HG02938 (cell line): ENCODE data around the gene RFC5.
"Not testable (repeated sequence)": the region's sequence is repeated elsewhere in the genome, so short reads cannot be mapped to it uniquely, and the experiment has no call there.

Experiments used
- ATAC-seq: cut with Tn5 transposase; IDR thresholded peaks from one replicate; pipeline ENCODE4 v1.9.1; 2021; ENCODE audit warnings: mild to moderate bottlenecking, moderate library complexity; ENCODE audit not compliant: unreplicated experiment

Gene RFC5

GRCh38 chr12:118016424-118017264, at the start of gene RFC5:
TSS of gene RFC5 (plus strand) at chr12:118016703. CDS start at chr12:118016828, 125 bp downstream.
- ATAC-seq, result peak; percentile 97

- ATAC-seq, result no peak
Measured at GRCh38 chr12:117967043-117967442, 49.5 kb upstream of the RFC5 start.

GRCh38 chr12:117967512-117967911, 49.0 kb upstream of the RFC5 start:
- no peak for ATAC-seq

GRCh38 chr12:117968151-117968789, 48.2 kb upstream of the RFC5 start:
- ATAC-seq, result no peak

DNA sequence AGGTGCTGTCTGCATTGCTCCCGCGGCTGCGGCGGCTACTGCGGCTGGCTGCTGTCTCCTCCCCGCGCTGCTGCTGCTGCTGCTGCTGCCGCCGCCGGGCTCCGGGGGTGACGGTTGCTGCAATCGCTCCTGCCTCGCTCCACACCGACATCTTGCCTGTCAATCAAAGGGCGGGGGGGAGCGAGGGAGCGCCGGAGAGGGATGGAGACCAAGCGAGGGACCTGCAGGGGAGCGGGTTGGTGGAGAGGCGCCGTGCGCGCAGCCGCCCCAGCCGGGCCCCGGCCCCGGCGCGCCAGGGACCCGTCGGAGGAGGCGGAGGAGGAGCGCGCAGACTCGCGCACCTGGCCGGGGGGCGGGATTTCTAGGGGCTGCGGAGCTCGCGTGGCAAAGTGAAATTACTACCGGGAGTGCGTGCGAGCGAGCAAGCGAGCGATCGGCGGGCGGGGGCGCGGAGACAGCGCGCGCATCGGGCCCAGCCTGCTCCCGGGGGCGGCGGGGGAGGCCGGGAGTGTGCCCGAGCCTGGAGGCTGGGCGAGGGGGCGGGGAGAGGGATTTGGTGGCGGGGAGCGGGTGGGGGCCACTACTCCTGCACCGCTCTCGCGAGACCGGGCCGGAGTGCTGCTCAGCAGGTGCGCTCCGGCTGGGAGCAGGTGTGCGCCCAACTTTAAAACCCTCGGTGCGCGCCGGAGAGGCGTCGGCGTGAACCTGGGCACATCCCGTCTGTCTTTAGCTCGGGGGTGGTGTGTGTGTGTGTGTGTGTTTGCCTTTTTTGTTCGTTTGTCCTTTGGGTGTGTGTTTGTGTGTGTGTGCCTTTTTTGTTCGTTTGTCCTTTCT, 47.5 kb upstream of the RFC5 start, which contains the start of gene KSR2:
Gene KSR2 (minus strand): TSS at position 165 of the 834 bp plus-strand sequence. CDS start 735 bp downstream, outside the sequence.
- ATAC-seq, result peak; percentile 66

DNA sequence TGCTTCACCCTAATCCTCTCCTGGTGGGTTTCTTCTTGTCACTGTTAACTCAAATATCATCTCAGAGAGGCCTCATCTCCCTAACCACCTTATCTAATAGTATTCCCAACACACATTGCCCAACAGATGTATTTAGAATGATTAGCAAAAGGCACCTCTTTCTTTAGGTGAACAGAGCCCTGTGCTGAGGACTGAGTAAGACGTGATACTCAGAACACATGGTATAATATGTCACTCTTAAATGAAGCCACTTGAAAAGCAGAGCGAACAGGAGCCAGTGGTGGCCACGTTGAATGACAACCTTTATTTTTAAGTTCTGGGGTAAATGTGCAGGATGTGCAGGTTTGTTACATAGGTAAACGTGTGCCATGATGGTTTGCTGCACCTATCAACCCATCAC, 46.2 kb upstream of the RFC5 start:
- no peak for ATAC-seq

DNA sequence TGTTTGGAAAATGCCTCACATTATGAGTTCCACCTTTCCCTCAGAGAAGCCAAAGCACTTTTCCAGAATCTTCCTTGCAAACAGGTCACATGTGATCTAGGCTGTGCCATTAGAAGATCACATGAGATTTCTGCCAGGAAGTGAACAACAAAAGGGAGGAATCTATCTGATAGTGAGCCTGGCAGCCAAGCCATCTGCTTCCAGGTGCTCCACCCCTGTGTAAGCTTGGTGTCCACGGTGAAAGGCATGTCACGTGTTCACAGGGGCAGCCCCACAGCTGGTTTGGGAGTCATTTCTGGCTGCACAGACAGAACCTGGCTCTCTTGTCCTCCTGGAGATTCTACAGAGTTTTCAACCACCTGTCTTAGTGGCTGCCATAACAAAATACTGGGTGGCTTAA, 44.2 kb upstream of the RFC5 start:
- no peak for ATAC-seq

- ATAC-seq, result no peak
Measured at GRCh38 chr12:117975006-117975405, 41.5 kb upstream of the RFC5 start.

GRCh38 chr12:117977373-117977772, 39.1 kb upstream of the RFC5 start:
- ATAC-seq, result no peak

DNA sequence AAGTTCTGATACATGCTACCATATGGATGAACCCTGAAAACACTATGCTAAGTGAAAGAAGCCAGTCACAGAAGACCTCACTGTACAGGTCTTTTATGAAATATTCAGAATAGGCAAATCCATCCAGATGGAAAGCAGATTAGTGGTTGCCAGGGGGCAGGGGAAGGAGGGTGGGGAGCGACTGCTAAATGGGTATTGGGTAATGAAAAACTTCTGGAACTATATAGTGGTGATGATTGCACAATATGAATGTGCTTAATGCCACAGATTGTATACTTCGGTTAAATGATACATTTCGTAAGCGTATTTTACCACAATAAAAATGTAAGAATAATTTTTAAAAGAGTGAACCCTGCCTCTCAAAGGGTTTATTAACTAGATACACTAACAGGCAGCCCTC, 35.9 kb upstream of the RFC5 start:
- no peak for ATAC-seq

GRCh38 chr12:117981267-117981666, 35.2 kb upstream of the RFC5 start:
- ATAC-seq, result no peak

DNA sequence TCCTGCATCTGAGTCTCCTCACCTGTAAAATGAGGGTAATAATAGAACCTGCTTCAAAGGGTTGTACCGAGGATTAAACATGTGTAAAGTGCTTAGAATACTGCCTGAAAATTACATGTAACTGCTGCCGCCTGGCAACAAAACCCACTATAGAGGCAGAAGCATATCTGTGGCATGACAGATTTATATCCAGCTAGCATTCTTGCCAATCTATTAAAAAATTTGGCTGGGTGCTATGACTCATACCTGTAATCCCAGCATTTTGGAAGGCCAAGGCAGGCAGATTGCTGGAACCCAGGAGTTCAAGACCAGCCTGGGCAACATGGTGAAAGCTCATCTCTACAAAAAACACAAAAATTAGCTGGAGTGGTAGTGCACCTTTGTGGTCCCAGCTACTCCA, 31.3 kb upstream of the RFC5 start:
- no peak for ATAC-seq

GRCh38 chr12:117986705-117987469, 29.6 kb upstream of the RFC5 start:
- ATAC-seq, result no peak

- no peak for ATAC-seq
Measured at GRCh38 chr12:117994551-117995438, 21.7 kb upstream of the RFC5 start.

- ATAC-seq, result no peak
Measured at GRCh38 chr12:117998719-117999118, 17.8 kb upstream of the RFC5 start.

GRCh38 chr12:117999806-118000205, 16.7 kb upstream of the RFC5 start:
- ATAC-seq, result not testable (repeated sequence)

DNA sequence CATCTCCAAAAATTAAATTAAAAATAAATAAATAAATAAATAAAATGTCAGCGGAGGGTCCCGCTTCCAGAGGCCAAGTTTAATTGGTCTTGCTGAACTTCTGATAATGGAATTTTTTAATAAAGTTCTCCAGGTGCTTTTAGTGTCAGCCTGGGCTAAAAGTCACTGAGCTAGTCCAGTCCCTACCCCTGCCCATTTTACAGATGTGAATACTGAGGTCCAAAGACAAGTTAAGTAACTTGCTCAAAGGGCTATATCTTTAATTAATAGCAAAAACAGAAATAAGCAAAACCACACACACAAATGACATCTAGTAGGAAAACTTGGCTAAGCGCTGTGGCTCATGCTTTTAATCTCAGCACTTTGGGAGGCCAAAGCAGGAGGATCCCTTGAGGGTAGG, 5.6 kb upstream of the RFC5 start:
- no peak for ATAC-seq

DNA sequence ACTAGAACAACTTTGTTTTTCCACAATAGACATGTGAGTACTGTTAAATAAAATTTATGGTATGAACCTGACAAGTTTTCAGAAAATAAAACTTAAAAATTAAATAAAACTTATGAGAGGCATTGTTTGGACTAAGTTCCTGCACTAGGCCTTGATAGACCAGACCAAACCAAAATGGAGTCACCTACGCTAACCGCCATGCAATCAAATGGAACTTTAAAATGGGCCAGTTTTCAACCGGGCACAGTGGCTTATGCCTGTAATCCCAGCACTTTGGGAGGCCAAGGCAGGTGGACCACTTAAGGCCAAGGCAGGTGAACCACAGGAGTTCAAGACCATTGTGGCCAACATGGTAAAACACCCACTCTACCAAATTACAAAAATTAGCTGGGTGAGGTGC, 5.1 kb upstream of the RFC5 start:
- no peak for ATAC-seq

DNA sequence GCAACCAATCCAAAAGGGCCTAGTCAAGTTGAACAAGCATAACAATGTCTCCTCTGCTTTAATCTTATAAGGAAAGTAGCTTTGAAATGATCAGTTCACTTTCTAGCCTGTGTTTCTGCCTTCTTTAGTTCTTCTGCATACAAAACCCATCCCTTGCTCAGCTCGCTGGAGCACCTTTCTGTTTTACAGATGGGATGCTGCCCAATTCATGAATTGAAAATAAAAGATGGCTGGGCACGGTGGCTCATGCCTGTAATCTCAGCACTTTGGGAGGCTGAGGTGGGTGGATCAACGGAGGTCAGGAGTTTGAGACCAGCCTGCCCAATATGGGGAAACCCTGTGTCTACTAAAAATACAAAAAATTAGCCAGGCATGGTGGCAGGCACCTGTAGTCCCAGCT, 4.5 kb upstream of the RFC5 start:
- no peak for ATAC-seq

DNA sequence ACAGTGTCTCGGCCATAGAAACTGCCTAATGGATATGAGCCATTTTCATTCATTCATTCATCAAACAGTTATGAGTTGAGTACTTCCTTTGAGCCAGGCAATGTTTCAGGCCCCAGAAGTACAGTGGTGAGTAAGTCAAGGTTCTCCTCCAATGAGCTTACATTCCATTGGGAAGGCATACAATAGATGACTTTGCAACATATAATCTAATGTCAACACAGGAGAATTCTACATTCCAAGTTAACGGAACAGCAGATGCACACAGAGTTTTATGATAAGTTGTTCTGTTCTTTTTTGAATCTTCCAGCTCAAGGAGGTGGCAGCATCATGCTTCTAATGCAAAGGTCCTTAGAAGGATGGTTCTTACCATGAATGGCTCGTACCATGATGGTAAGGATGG, 3.2 kb upstream of the RFC5 start:
- ATAC-seq, result no peak
